ENCODE results near the gene EVI2B.

DNA sequence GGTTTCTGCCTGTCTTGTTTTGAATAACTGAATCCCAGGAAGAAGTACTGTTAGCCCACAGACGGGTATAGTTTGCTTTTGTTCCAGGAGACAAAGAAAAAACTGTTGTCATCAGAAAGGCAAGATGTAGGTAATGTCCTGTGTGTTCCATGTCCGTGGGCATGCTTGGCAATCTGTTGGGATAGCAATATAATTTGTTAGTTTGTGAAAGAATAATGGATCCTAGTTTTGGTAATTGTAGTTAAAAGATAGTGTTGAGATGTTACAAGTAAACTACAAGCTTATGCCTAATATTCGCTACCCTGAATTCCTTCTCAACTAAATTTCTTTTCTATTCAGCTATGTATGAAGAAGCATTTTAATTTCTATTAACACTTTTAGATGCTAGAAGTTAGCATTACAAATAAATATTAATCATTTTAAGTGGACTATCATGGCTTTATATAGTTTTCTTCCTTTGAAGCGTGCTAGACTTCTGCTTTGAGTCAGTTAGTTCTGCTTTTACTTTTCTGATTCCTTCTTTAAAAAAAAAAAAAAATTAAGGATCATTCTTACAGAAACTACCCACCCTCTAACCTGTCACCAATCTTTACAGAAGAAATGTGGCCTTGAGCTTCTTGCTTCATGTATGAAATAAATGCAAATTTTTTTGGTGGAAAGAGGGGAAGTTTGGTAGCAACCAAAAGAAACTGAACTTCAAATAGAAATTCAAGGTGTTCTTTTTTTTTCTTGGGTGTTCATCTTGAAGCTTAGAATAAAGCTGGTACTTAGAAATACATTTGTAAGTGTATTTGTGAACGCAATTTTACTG lies 5.2 kb upstream of the EVI2B start:
- TF ChIP-seq, protein P1, sequence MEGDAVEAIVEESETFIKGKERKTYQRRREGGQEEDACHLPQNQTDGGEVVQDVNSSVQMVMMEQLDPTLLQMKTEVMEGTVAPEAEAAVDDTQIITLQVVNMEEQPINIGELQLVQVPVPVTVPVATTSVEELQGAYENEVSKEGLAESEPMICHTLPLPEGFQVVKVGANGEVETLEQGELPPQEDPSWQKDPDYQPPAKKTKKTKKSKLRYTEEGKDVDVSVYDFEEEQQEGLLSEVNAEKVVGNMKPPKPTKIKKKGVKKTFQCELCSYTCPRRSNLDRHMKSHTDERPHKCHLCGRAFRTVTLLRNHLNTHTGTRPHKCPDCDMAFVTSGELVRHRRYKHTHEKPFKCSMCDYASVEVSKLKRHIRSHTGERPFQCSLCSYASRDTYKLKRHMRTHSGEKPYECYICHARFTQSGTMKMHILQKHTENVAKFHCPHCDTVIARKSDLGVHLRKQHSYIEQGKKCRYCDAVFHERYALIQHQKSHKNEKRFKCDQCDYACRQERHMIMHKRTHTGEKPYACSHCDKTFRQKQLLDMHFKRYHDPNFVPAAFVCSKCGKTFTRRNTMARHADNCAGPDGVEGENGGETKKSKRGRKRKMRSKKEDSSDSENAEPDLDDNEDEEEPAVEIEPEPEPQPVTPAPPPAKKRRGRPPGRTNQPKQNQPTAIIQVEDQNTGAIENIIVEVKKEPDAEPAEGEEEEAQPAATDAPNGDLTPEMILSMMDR (IDR thresholded peaks at IDR 0.05; ENCODE audit: insufficient read depth, low read length, poor library complexity, severe bottlenecking) = no peak
- TF ChIP-seq EZH2phosphoT487 (conservative IDR thresholded peaks at IDR 0.05; ENCODE audit: low read length) = no peak

Measured in SU-DHL-6 (cell line).